T-helper 1 cell treated with Interleukin-12 subunit alpha and Interleukin-12 subunit beta and Interleukin-4 antibody, amounts not matched to agents 30 μg/mL and 1 μg/mL, for 36 hours (primary cell): ENCODE data around the gene EMC1.

Source experiments
- H3K27ac Mint-ChIP-seq: one replicate; pipeline ENCODE4 v1.8.0; 2021; ENCODE audit warnings: mild to moderate bottlenecking, mixed read lengths
- H3K27me3 Mint-ChIP-seq: one replicate; pipeline ENCODE4 v1.8.0; 2021; ENCODE audit warnings: low read depth, mixed read lengths
- H3K36me3 Mint-ChIP-seq: one replicate; pipeline ENCODE4 v1.8.0; 2021; ENCODE audit warnings: low read depth, mixed read lengths
- H3K4me1 Mint-ChIP-seq: one replicate; pipeline ENCODE4 v1.8.0; 2021; ENCODE audit warnings: low read depth, mixed read lengths
- H3K4me3 Mint-ChIP-seq: one replicate; pipeline ENCODE4 v1.8.0; 2021; ENCODE audit warnings: mild to moderate bottlenecking, moderate library complexity, mixed read lengths
- H3K9me3 Mint-ChIP-seq: one replicate; pipeline ENCODE4 v1.8.0; 2021; ENCODE audit warnings: mixed read lengths

The EMC1 gene

DNA sequence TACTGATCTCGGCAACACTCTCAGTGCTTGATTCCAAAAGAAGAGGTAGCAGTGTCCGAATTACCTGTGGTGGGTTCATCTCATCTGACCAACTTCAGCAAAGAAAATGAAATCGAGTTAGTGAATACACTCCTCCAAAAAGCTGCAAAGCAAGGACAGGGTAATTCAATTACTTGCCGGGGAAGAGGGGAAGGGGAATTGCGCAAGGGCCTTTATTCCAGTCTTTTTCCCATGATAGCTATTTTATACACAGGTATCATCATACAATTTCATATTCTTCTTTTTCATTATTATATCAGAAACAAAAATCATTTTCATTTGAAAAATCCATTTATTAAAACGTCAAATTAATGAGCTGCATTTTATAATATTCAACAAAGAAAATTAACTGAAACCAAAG lies 84.2 kb downstream of the EMC1 start:
- Mint-ChIP-seq H3K36me3 (peaks cover 69% of the 10 kb centered on the region), H3K27me3 (no peaks in the 10 kb centered on the region), H3K4me3 (no peak overlapping the region), H3K4me1 (peaks cover 2% of the 10 kb centered on the region), H3K27ac (no peak overlapping the region), H3K9me3 (no peaks in the 10 kb centered on the region)

DNA sequence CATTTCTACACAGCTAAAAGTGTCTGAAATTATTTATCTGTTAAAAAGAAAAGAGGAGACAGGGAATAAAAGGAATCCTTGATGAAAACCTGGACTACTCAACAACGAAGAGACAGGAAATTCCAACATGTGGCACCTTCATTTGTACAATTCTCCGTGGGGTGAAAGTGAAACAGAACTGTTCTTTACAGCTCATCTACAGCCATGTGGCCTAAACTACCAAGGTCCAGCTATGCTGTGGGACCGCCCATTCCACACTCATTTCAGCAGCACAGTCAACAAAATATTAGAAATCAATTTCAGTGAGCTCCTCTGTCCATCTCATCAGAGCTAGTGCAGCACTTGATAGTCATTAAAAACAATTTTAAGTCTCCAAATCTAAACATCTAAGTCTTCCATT lies 85.3 kb downstream of the EMC1 start:
- H3K36me3 Mint-ChIP-seq, result peaks cover 72% of the 10 kb centered on the region
- no peak overlapping the region for H3K4me3 Mint-ChIP-seq
- no peaks in the 10 kb centered on the region for H3K27me3 Mint-ChIP-seq
- H3K9me3 Mint-ChIP-seq, result no peaks in the 10 kb centered on the region
- H3K4me1 Mint-ChIP-seq, result peaks cover 2% of the 10 kb centered on the region
- no peak overlapping the region for H3K27ac Mint-ChIP-seq
